Parathyroid adenoma (tissue), 2 donors: ENCODE measurements around the gene LTBP4.

ENCODE experiments used
- H2AFZ ChIP-seq: fragments of 300-600 bp; sonication (generic); one replicate; pipeline ENCODE4 v1.7.0; 2017; ENCODE audit warnings: antibody characterized with exemption, mild to moderate bottlenecking
- H3K27ac ChIP-seq: fragments of 300-600 bp; sonication (generic); one replicate; pipeline ENCODE4 v1.7.0; 2017
- H3K27me3 ChIP-seq: fragments of 300-600 bp; sonication (generic); one replicate; pipeline ENCODE4 v1.7.0; 2017; ENCODE audit warnings: low read length; ENCODE audit not compliant: control insufficient read depth, insufficient read depth
- H3K36me3 ChIP-seq: fragments of 300-600 bp; sonication (generic); one replicate; pipeline ENCODE4 v1.7.0; 2017; ENCODE audit warnings: low read length; ENCODE audit not compliant: control insufficient read depth, insufficient read depth
- H3K4me1 ChIP-seq: fragments of 300-600 bp; sonication (generic); one replicate; pipeline ENCODE4 v1.7.0; 2017; ENCODE audit warnings: control low read depth
- H3K4me2 ChIP-seq: fragments of 300-600 bp; sonication (generic); one replicate; pipeline ENCODE4 v1.7.0; 2017; ENCODE audit warnings: low read length
- H3K4me3 ChIP-seq: fragments of 300-600 bp; sonication (generic); one replicate; pipeline ENCODE4 v1.7.0; 2017; ENCODE audit warnings: low read depth, low read length
- H3K79me2 ChIP-seq: fragments of 300-600 bp; sonication (generic); one replicate; pipeline ENCODE4 v1.7.0; 2017; ENCODE audit warnings: control low read depth
- H3K9ac ChIP-seq: fragments of 300-600 bp; sonication (generic); one replicate; pipeline ENCODE4 v1.7.0; 2017; ENCODE audit warnings: mild to moderate bottlenecking
- H3K9me3 ChIP-seq: fragments of 300-600 bp; sonication (generic); one replicate; pipeline ENCODE4 v1.7.0; 2017; ENCODE audit warnings: low read length; ENCODE audit not compliant: control insufficient read depth
- TF ChIP-seq, protein P1 (sequence below): fragments of 300-600 bp; sonication (generic); IDR thresholded peaks from one replicate; pipeline ENCODE4 v1.7.0; 2017; ENCODE audit warnings: antibody characterized with exemption, mild to moderate bottlenecking
- donor health status: primary hyperparathyroidism.

The LTBP4 gene

DNA sequence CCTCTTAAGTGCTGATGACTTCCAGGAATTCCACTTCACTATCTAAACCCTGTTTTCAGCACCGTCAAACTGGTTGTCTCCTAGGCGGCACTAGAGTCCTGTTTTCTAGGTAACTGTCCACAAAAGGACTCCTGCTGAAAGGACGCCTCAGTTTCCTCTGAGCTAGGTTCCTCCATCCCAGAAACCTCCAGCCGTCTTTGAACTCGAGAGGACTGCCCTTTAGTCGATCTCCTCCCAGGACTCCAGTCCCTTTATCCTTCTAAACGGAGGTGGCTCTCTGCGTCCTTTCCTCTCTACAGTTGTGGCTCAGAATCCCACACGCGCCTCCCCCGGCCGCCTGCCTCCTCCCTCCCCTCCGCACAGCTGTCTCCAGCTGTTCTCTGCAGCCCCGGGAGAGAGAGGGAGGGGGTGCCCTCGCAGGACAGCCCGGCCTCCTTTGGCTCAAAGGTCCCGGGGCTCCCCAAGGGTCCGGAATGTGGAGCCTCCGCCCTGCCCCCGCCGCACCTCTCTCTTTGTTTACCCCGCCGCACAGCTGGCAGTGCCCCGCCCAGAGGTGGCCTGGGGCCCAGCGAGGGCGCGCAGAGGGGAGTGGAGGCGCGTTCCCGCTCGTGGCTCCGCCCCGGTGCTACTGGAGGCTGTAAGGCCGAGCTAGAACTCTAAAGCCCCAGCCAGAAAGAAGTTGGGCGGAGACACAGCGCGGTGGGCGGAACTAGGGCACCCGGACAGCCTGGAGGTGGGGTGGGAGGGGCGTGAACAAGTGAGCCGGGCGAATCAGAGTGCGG is 2.4 kb downstream of the LTBP4 start:
- Histone ChIP-seq H3K4me3 (peak overlapping the region; percentile 59), H3K79me2 (no peaks in the 10 kb centered on the region), H3K27ac (peak overlapping the region; percentile 66), H3K9me3 (no peaks in the 10 kb centered on the region), H3K9ac (no peak overlapping the region), H3K27me3 (no peaks in the 10 kb centered on the region), H3K4me2 (peak overlapping the region; percentile 83), H3K36me3 (no peaks in the 10 kb centered on the region), H2AFZ (peak overlapping the region; percentile 84), H3K4me1 (peaks cover 14% of the 10 kb centered on the region)
- TF ChIP-seq, protein P1, sequence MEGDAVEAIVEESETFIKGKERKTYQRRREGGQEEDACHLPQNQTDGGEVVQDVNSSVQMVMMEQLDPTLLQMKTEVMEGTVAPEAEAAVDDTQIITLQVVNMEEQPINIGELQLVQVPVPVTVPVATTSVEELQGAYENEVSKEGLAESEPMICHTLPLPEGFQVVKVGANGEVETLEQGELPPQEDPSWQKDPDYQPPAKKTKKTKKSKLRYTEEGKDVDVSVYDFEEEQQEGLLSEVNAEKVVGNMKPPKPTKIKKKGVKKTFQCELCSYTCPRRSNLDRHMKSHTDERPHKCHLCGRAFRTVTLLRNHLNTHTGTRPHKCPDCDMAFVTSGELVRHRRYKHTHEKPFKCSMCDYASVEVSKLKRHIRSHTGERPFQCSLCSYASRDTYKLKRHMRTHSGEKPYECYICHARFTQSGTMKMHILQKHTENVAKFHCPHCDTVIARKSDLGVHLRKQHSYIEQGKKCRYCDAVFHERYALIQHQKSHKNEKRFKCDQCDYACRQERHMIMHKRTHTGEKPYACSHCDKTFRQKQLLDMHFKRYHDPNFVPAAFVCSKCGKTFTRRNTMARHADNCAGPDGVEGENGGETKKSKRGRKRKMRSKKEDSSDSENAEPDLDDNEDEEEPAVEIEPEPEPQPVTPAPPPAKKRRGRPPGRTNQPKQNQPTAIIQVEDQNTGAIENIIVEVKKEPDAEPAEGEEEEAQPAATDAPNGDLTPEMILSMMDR: no peak

DNA sequence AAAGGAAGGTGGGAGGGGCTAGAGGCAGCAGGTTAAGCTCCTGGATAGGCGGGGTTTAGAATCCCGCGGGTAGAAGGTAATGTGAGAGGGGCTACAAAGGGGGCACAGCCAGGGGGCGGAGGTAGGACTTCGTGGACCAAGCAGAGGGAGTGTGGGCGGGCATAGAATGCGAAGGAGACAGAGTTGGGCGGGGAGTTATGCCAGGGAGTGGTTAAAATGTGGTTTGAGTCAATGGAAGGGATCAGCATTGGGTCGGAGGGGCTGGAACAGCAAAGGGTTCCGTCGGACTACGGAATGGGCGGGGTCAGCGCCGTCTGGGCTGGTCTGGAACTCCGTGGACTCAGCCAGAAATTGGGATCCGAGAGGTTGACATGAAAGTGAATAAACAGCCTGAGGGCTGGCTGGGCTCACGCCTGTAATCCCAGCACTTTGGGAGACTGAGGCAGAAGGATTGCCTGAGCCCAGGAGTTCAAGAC is 3.0 kb downstream of the LTBP4 start:
- Histone ChIP-seq H3K4me1 (peaks cover 14% of the 10 kb centered on the region), H3K9me3 (no peaks in the 10 kb centered on the region)

DNA sequence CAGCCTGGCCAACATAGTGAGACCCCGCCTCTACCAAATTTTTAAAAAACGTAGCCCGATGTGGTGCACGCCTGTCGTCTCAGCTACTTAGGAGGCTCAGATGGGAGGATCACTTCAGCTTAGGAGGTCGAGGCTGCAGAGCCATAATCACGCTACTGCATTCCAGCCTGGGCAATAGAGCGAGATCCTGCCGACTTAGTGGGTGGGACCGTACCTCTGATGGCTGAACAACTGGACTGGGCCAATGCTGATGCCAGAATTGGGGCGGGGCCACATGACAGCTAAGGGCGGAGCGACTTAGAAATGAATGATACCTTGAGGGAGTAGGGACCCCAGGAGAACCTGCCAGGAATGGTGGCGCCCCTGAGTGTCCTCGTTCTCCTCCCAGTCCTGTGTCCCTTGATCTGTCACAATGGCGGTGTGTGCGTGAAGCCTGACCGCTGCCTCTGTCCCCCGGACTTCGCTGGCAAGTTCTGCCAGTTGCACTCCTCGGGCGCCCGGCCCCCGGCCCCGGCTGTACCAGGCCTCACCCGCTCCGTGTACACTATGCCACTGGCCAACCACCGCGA is 3.6 kb downstream of the LTBP4 start:
- Histone ChIP-seq H2AFZ (peak overlapping the region; percentile 84), H3K4me2 (peak overlapping the region; percentile 64), H3K27ac (peak overlapping the region; percentile 59), H3K9me3 (no peaks in the 10 kb centered on the region), H3K27me3 (no peaks in the 10 kb centered on the region), H3K9ac (no peak overlapping the region), H3K4me3 (peak overlapping the region; percentile 69), H3K79me2 (no peaks in the 10 kb centered on the region), H3K4me1 (peaks cover 14% of the 10 kb centered on the region), H3K36me3 (no peaks in the 10 kb centered on the region)
- TF ChIP-seq, protein P1: no peak

More for the DNA sequence above, 3.0 kb downstream of the LTBP4 start:
- H3K27me3 ChIP-seq: no peaks in the 10 kb centered on the region
- TF ChIP-seq, protein P1: peak; percentile 5
- H2AFZ ChIP-seq: peak overlapping the region; percentile 84
- no peaks in the 10 kb centered on the region for H3K79me2 ChIP-seq
- H3K27ac ChIP-seq: no peak overlapping the region
- H3K4me3 ChIP-seq: no peak overlapping the region
- no peak overlapping the region for H3K9ac ChIP-seq
- peak overlapping the region; percentile 83 for H3K4me2 ChIP-seq
- H3K36me3 ChIP-seq: no peaks in the 10 kb centered on the region

GRCh38 chr19:40605216-40605971 is 4.2 kb downstream of the LTBP4 start:
- Histone ChIP-seq H3K27ac (peak overlapping the region; percentile 59), H3K4me2 (peak overlapping the region; percentile 64), H3K79me2 (no peaks in the 10 kb centered on the region), H3K4me1 (peaks cover 14% of the 10 kb centered on the region), H3K9ac (no peak overlapping the region), H3K27me3 (no peaks in the 10 kb centered on the region), H3K36me3 (no peaks in the 10 kb centered on the region), H3K4me3 (peak overlapping the region; percentile 69), H2AFZ (peak overlapping the region; percentile 84), H3K9me3 (no peaks in the 10 kb centered on the region)
- TF ChIP-seq, protein P1: no peak
